HepG2 (cell line): ENCODE results near the gene PAQR6. TPM values are rescaled to one million over a fixed set of nuclear protein-coding genes. Genes with fewer than 3 reads are reported as not detected.
A peak's percentile ranks its signal among the peaks of the same experiment; 100 is the strongest.

Experiments used
- GFI1 ChIP-seq: sonication (generic); formaldehyde crosslinking; IDR thresholded peaks from 2 replicates; pipeline ENCODE4 v1.5.0; 2020; ENCODE audit warnings: missing genetic modification reagents, mild to moderate bottlenecking, borderline replicate concordance
- KDM5A ChIP-seq: fragments of 200-600 bp; sonication (generic); IDR thresholded peaks from 2 replicates; pipeline ENCODE4 v1.7.0; 2018; ENCODE audit warnings: antibody characterized with exemption, mild to moderate bottlenecking, low read length, borderline replicate concordance
- KLF9 ChIP-seq: IDR thresholded peaks from 2 replicates; pipeline ENCODE4 v1.6.1; 2016; ENCODE audit warnings: low read depth
- MYNN ChIP-seq: sonication (generic); formaldehyde crosslinking; IDR thresholded peaks from 2 replicates; pipeline ENCODE4 v1.4.0; 2020; ENCODE audit warnings: mild to moderate bottlenecking, low read depth, missing genetic modification reagents
- POLR2AphosphoS5 ChIP-seq: IDR thresholded peaks from 2 replicates; pipeline ENCODE4 v1.6.1; 2012; ENCODE audit warnings: low read depth, low read length
- TBP ChIP-seq: sonication (generic); formaldehyde crosslinking; IDR thresholded peaks from 2 replicates; pipeline ENCODE4 v1.5.0; 2020; ENCODE audit warnings: missing genetic modification reagents
- ZFP1 ChIP-seq: IDR thresholded peaks from 2 replicates; pipeline ENCODE4 v1.6.1; 2016
- ZNF337 ChIP-seq: sonication (generic); formaldehyde crosslinking; IDR thresholded peaks from 2 replicates; pipeline ENCODE4 v1.5.1; 2020; ENCODE audit warnings: missing genetic modification reagents, low read depth, mild to moderate bottlenecking, borderline replicate concordance
- ZNF446 ChIP-seq: sonication (generic); formaldehyde crosslinking; IDR thresholded peaks from 2 replicates; pipeline ENCODE4 v1.5.0; 2020; ENCODE audit warnings: mild to moderate bottlenecking, missing genetic modification reagents
- ZNF713 ChIP-seq: sonication (generic); formaldehyde crosslinking; IDR thresholded peaks from 2 replicates; pipeline ENCODE4 v1.4.0; 2020; ENCODE audit warnings: mild to moderate bottlenecking, missing genetic modification reagents
- polyA plus RNA-seq, 8 experiments: library from polyadenylated mRNA; depleted of rRNA in 3 of 8; stranded (reverse) in 7 of 8; unstranded in 1 of 8; fragments of >200 nt; fragmentation: Illumina TruSeq in 4 of 8; extraction: Trizol in 4 of 8; gene quantifications; 2 replicates each; pipeline versions ENCODE4 v1.2.1 to v1.2.3, GENCODE V29; 2011 to 2016; ENCODE audit warnings: low read depth in 4 of 8, missing spikeins in 1 of 8, mixed read lengths in 1 of 8; ENCODE audit not compliant: insufficient read depth in 1 of 8
- total RNA-seq, 5 experiments: library from RNA; depleted of rRNA; stranded (reverse); fragments of >200 nt; fragmentation: Illumina TruSeq; extraction: Trizol; gene quantifications; 2 replicates each; pipeline ENCODE4 v1.2.3, GENCODE V29; 2016; ENCODE audit warnings: low read depth in 1 of 5
- TF ChIP-seq, protein P1 (sequence below): sonication (generic); formaldehyde crosslinking; IDR thresholded peaks from 2 replicates; pipeline ENCODE4 v1.4.0; 2020; ENCODE audit warnings: mild to moderate bottlenecking, missing genetic modification reagents, borderline replicate concordance
- TF ChIP-seq, protein P2 (sequence below): sonication (generic); formaldehyde crosslinking; IDR thresholded peaks from 2 replicates; pipeline ENCODE4; 2020; ENCODE audit warnings: missing genetic modification reagents, mild to moderate bottlenecking, borderline replicate concordance
- TF ChIP-seq, protein P3 (sequence below): sonication (generic); formaldehyde crosslinking; IDR thresholded peaks from 2 replicates; pipeline ENCODE4 v1.4.0; 2020; ENCODE audit warnings: missing genetic modification reagents
- TF ChIP-seq, protein P4 (sequence below): sonication (generic); formaldehyde crosslinking; IDR thresholded peaks from 2 replicates; pipeline ENCODE4 v1.4.0; 2020; ENCODE audit warnings: mild to moderate bottlenecking, missing genetic modification reagents

Gene PAQR6
- total and polyA plus RNA-seq, 2 of the 13 experiments (the other 11 are each of a cell fraction or from before 2014, with no cell fraction given) = 0.82 to 1.4 TPM

DNA sequence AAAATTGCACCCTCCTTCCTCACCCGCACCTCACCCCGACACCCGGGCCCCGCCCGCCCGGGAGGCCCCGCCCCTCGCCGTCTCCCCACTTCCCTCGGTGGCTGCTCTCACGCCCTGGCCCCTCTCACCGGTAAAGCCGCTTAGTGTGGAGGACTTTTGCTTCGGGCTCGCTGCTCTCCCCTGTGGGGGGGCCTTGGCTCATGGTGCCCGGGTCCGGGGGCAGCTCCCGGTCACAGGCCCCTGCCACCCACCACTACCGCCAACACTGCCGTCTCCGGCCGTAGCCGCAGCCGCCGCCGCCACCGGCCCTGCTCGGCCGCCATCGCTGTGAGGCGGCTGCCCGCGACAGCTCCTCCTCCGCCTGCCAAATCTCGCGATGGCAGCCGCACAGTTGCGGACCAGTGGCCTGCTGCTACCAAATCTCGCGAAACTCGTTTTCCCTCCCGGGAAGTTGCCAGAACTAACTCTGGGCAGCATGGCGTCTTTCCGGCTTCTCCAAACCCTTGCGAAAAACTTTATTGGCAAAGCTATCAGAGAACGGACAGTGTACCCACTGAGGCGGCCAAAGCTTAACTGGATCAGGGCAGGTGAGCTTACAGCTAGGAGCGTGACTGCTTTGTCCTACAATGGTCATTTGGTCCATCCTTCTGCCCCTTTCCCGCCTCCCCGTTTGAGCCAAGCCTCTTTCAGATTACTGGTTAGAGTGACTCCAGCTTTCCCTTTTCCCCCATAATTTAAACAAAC lies 34.8 kb upstream of the PAQR6 start, which contains the start of gene SMG5 (continued):
- TF ChIP-seq, protein P1, sequence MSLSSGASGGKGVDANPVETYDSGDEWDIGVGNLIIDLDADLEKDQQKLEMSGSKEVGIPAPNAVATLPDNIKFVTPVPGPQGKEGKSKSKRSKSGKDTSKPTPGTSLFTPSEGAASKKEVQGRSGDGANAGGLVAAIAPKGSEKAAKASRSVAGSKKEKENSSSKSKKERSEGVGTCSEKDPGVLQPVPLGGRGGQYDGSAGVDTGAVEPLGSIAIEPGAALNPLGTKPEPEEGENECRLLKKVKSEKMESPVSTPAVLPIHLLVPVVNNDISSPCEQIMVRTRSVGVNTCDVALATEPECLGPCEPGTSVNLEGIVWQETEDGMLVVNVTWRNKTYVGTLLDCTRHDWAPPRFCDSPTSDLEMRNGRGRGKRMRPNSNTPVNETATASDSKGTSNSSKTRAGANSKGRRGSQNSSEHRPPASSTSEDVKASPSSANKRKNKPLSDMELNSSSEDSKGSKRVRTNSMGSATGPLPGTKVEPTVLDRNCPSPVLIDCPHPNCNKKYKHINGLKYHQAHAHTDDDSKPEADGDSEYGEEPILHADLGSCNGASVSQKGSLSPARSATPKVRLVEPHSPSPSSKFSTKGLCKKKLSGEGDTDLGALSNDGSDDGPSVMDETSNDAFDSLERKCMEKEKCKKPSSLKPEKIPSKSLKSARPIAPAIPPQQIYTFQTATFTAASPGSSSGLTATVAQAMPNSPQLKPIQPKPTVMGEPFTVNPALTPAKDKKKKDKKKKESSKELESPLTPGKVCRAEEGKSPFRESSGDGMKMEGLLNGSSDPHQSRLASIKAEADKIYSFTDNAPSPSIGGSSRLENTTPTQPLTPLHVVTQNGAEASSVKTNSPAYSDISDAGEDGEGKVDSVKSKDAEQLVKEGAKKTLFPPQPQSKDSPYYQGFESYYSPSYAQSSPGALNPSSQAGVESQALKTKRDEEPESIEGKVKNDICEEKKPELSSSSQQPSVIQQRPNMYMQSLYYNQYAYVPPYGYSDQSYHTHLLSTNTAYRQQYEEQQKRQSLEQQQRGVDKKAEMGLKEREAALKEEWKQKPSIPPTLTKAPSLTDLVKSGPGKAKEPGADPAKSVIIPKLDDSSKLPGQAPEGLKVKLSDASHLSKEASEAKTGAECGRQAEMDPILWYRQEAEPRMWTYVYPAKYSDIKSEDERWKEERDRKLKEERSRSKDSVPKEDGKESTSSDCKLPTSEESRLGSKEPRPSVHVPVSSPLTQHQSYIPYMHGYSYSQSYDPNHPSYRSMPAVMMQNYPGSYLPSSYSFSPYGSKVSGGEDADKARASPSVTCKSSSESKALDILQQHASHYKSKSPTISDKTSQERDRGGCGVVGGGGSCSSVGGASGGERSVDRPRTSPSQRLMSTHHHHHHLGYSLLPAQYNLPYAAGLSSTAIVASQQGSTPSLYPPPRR = 0 out of 2 replicates have a peak, but pooled peaks have one; percentile 34
- peak; percentile 84 for TF ChIP-seq POLR2AphosphoS5
- peak; percentile 81 for TF ChIP-seq ZFP1
- peak; percentile 40; the same call in 1 of the 2 replicates for TF ChIP-seq ZNF446 (CRISPR knock-in tag)
- peak; percentile 94; the same call in 1 of the 2 replicates for TF ChIP-seq KDM5A
- TF ChIP-seq, protein P2, sequence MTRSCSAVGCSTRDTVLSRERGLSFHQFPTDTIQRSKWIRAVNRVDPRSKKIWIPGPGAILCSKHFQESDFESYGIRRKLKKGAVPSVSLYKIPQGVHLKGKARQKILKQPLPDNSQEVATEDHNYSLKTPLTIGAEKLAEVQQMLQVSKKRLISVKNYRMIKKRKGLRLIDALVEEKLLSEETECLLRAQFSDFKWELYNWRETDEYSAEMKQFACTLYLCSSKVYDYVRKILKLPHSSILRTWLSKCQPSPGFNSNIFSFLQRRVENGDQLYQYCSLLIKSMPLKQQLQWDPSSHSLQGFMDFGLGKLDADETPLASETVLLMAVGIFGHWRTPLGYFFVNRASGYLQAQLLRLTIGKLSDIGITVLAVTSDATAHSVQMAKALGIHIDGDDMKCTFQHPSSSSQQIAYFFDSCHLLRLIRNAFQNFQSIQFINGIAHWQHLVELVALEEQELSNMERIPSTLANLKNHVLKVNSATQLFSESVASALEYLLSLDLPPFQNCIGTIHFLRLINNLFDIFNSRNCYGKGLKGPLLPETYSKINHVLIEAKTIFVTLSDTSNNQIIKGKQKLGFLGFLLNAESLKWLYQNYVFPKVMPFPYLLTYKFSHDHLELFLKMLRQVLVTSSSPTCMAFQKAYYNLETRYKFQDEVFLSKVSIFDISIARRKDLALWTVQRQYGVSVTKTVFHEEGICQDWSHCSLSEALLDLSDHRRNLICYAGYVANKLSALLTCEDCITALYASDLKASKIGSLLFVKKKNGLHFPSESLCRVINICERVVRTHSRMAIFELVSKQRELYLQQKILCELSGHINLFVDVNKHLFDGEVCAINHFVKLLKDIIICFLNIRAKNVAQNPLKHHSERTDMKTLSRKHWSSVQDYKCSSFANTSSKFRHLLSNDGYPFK (CRISPR knock-in tag) = peak; percentile 98
- no peak for TF ChIP-seq TBP
- TF ChIP-seq, protein P3, sequence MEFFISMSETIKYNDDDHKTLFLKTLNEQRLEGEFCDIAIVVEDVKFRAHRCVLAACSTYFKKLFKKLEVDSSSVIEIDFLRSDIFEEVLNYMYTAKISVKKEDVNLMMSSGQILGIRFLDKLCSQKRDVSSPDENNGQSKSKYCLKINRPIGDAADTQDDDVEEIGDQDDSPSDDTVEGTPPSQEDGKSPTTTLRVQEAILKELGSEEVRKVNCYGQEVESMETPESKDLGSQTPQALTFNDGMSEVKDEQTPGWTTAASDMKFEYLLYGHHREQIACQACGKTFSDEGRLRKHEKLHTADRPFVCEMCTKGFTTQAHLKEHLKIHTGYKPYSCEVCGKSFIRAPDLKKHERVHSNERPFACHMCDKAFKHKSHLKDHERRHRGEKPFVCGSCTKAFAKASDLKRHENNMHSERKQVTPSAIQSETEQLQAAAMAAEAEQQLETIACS (CRISPR knock-in tag) = no peak
- no peak; the same call in 1 of the 2 replicates for TF ChIP-seq KLF9
- TF ChIP-seq ZNF713 (CRISPR knock-in tag) = no peak
- peak; percentile 69; the same call in 1 of the 2 replicates for TF ChIP-seq GFI1
- TF ChIP-seq ZNF337 (CRISPR knock-in tag) = 0 out of 2 replicates have a peak, but pooled peaks have one; percentile 76
- TF ChIP-seq, protein P4, sequence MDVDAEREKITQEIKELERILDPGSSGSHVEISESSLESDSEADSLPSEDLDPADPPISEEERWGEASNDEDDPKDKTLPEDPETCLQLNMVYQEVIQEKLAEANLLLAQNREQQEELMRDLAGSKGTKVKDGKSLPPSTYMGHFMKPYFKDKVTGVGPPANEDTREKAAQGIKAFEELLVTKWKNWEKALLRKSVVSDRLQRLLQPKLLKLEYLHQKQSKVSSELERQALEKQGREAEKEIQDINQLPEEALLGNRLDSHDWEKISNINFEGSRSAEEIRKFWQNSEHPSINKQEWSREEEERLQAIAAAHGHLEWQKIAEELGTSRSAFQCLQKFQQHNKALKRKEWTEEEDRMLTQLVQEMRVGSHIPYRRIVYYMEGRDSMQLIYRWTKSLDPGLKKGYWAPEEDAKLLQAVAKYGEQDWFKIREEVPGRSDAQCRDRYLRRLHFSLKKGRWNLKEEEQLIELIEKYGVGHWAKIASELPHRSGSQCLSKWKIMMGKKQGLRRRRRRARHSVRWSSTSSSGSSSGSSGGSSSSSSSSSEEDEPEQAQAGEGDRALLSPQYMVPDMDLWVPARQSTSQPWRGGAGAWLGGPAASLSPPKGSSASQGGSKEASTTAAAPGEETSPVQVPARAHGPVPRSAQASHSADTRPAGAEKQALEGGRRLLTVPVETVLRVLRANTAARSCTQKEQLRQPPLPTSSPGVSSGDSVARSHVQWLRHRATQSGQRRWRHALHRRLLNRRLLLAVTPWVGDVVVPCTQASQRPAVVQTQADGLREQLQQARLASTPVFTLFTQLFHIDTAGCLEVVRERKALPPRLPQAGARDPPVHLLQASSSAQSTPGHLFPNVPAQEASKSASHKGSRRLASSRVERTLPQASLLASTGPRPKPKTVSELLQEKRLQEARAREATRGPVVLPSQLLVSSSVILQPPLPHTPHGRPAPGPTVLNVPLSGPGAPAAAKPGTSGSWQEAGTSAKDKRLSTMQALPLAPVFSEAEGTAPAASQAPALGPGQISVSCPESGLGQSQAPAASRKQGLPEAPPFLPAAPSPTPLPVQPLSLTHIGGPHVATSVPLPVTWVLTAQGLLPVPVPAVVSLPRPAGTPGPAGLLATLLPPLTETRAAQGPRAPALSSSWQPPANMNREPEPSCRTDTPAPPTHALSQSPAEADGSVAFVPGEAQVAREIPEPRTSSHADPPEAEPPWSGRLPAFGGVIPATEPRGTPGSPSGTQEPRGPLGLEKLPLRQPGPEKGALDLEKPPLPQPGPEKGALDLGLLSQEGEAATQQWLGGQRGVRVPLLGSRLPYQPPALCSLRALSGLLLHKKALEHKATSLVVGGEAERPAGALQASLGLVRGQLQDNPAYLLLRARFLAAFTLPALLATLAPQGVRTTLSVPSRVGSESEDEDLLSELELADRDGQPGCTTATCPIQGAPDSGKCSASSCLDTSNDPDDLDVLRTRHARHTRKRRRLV = no peak
- no peak for TF ChIP-seq MYNN (CRISPR knock-in tag)
